ENCODE results near the gene SIPA1L3.
A peak's percentile ranks its signal among the peaks of the same experiment; 100 is the strongest.
"Not testable (repeated sequence)": the region's sequence is repeated elsewhere in the genome, so short reads cannot be mapped to it uniquely, and the experiment has no call there.

Gene SIPA1L3

GRCh38 chr19:38221919-38222830 lies 315.2 kb downstream of the SIPA1L3 start:
- no peaks in the 10 kb centered on the region for H3K36me3 ChIP-seq (ENCODE audit: control insufficient read depth, insufficient read depth, low read length)
- H3K4me1 ChIP-seq (ENCODE audit: control insufficient read depth, insufficient read depth, low read length) = peaks cover 6% of the 10 kb centered on the region
- DNase-seq (ENCODE audit: low read depth, low spot score) = no peak
- no peaks in the 10 kb centered on the region for H3K27me3 ChIP-seq (ENCODE audit: control insufficient read depth, insufficient read depth, low read length)
- WGBS (ENCODE audit: insufficient coverage, insufficient read length) = no CpG with 5 or more reads among the region's 64 CpGs
- no peaks in the 10 kb centered on the region for H3K9me3 ChIP-seq (ENCODE audit: control insufficient read depth, insufficient read depth, low read length)
- no peak overlapping the region for H3K4me3 ChIP-seq (ENCODE audit: low read length)
- H3K27ac ChIP-seq (ENCODE audit: low read length) = no peak overlapping the region

- DNase-seq (ENCODE audit: low read depth, low spot score) = no peak
- Histone ChIP-seq H3K27me3 (ENCODE audit: control insufficient read depth, insufficient read depth, low read length) (no peaks in the 10 kb centered on the region), H3K27ac (ENCODE audit: low read length) (no peak overlapping the region), H3K4me1 (ENCODE audit: control insufficient read depth, insufficient read depth, low read length) (peaks cover 6% of the 10 kb centered on the region), H3K9me3 (ENCODE audit: control insufficient read depth, insufficient read depth, low read length) (no peaks in the 10 kb centered on the region), H3K4me3 (ENCODE audit: low read length) (no peak overlapping the region), H3K36me3 (ENCODE audit: control insufficient read depth, insufficient read depth, low read length) (no peaks in the 10 kb centered on the region)
- WGBS (ENCODE audit: insufficient coverage, insufficient read length) = no CpG with 5 or more reads among the region's 3 CpGs
Observed at GRCh38 chr19:38223119-38223523, 316.1 kb downstream of the SIPA1L3 start.

- Histone ChIP-seq H3K27ac (ENCODE audit: low read length) (no peak overlapping the region), H3K4me1 (ENCODE audit: control insufficient read depth, insufficient read depth, low read length) (peaks cover 6% of the 10 kb centered on the region), H3K4me3 (ENCODE audit: low read length) (peak overlapping the region; percentile 56; the same call in 1 of the 2 replicates), H3K36me3 (ENCODE audit: control insufficient read depth, insufficient read depth, low read length) (no peaks in the 10 kb centered on the region), H3K27me3 (ENCODE audit: control insufficient read depth, insufficient read depth, low read length) (no peaks in the 10 kb centered on the region), H3K9me3 (ENCODE audit: control insufficient read depth, insufficient read depth, low read length) (no peaks in the 10 kb centered on the region)
- no peak for DNase-seq (ENCODE audit: low read depth, low spot score)
- no CpG with 5 or more reads among the region's 13 CpGs for WGBS (ENCODE audit: insufficient coverage, insufficient read length)
Observed at GRCh38 chr19:38223617-38224013, 316.6 kb downstream of the SIPA1L3 start.

- peaks cover 6% of the 10 kb centered on the region for H3K4me1 ChIP-seq (ENCODE audit: control insufficient read depth, insufficient read depth, low read length)
- peak within 1 kb of the TSS; percentile 56; the same call in 1 of the 2 replicates for H3K4me3 ChIP-seq (ENCODE audit: low read length)
- no peak for DNase-seq (ENCODE audit: low read depth, low spot score)
- H3K27me3 ChIP-seq (ENCODE audit: control insufficient read depth, insufficient read depth, low read length) = no peaks in the 10 kb centered on the region
- no peak within 1 kb of the TSS for H3K27ac ChIP-seq (ENCODE audit: low read length)
- H3K36me3 ChIP-seq (ENCODE audit: control insufficient read depth, insufficient read depth, low read length) = no peaks in the 10 kb centered on the region
- WGBS (ENCODE audit: insufficient coverage, insufficient read length) = no CpG with 5 or more reads among the region's 61 CpGs
- H3K9me3 ChIP-seq (ENCODE audit: control insufficient read depth, insufficient read depth, low read length) = no peaks in the 10 kb centered on the region
Observed at GRCh38 chr19:38224014-38224862, 317.2 kb downstream of the SIPA1L3 start, which contains the start of gene DPF1. Gene DPF1, minus strand, starts transcription at chr19:38224222. Its CDS starts 80 bp downstream, at chr19:38224142.

- no CpG with 5 or more reads among the region's 6 CpGs for WGBS (ENCODE audit: insufficient coverage, insufficient read length)
- not testable (repeated sequence) for H3K4me3 ChIP-seq (ENCODE audit: low read length); H3K27me3 ChIP-seq (ENCODE audit: control insufficient read depth, insufficient read depth, low read length); H3K4me1 ChIP-seq (ENCODE audit: control insufficient read depth, insufficient read depth, low read length); H3K9me3 ChIP-seq (ENCODE audit: control insufficient read depth, insufficient read depth, low read length); DNase-seq (ENCODE audit: low read depth, low spot score); H3K27ac ChIP-seq (ENCODE audit: low read length); H3K36me3 ChIP-seq (ENCODE audit: control insufficient read depth, insufficient read depth, low read length)
Observed at GRCh38 chr19:38224863-38225218, 317.8 kb downstream of the SIPA1L3 start.

- no peaks in the 10 kb centered on the region for H3K27me3 ChIP-seq (ENCODE audit: control insufficient read depth, insufficient read depth, low read length)
- no peak overlapping the region for H3K27ac ChIP-seq (ENCODE audit: low read length)
- no peaks in the 10 kb centered on the region for H3K9me3 ChIP-seq (ENCODE audit: control insufficient read depth, insufficient read depth, low read length)
- peaks cover 6% of the 10 kb centered on the region for H3K4me1 ChIP-seq (ENCODE audit: control insufficient read depth, insufficient read depth, low read length)
- no peak for DNase-seq (ENCODE audit: low read depth, low spot score)
- H3K4me3 ChIP-seq (ENCODE audit: low read length) = no peak overlapping the region; the same call in 1 of the 2 replicates
- no peaks in the 10 kb centered on the region for H3K36me3 ChIP-seq (ENCODE audit: control insufficient read depth, insufficient read depth, low read length)
- no CpG with 5 or more reads among the region's 11 CpGs for WGBS (ENCODE audit: insufficient coverage, insufficient read length)
Observed at GRCh38 chr19:38227287-38228004, 320.4 kb downstream of the SIPA1L3 start.

- peaks cover 6% of the 10 kb centered on the region for H3K4me1 ChIP-seq (ENCODE audit: control insufficient read depth, insufficient read depth, low read length)
- no CpG with 5 or more reads among the region's 16 CpGs for WGBS (ENCODE audit: insufficient coverage, insufficient read length)
- H3K4me3 ChIP-seq (ENCODE audit: low read length) = peak overlapping the region; percentile 4; the same call in 1 of the 2 replicates
- H3K27me3 ChIP-seq (ENCODE audit: control insufficient read depth, insufficient read depth, low read length) = no peaks in the 10 kb centered on the region
- no peaks in the 10 kb centered on the region for H3K36me3 ChIP-seq (ENCODE audit: control insufficient read depth, insufficient read depth, low read length)
- H3K27ac ChIP-seq (ENCODE audit: low read length) = no peak overlapping the region
- DNase-seq (ENCODE audit: low read depth, low spot score) = no peak
- H3K9me3 ChIP-seq (ENCODE audit: control insufficient read depth, insufficient read depth, low read length) = no peaks in the 10 kb centered on the region
Observed at GRCh38 chr19:38228005-38228377, 321.0 kb downstream of the SIPA1L3 start.

GRCh38 chr19:38228491-38229439 lies 321.8 kb downstream of the SIPA1L3 start:
- Histone ChIP-seq H3K4me1 (ENCODE audit: control insufficient read depth, insufficient read depth, low read length) (peaks cover 6% of the 10 kb centered on the region), H3K4me3 (ENCODE audit: low read length) (peak overlapping the region; percentile 51; the same call in 1 of the 2 replicates), H3K27me3 (ENCODE audit: control insufficient read depth, insufficient read depth, low read length) (no peaks in the 10 kb centered on the region), H3K36me3 (ENCODE audit: control insufficient read depth, insufficient read depth, low read length) (no peaks in the 10 kb centered on the region), H3K27ac (ENCODE audit: low read length) (no peak overlapping the region), H3K9me3 (ENCODE audit: control insufficient read depth, insufficient read depth, low read length) (no peaks in the 10 kb centered on the region)
- no CpG with 5 or more reads among the region's 80 CpGs for WGBS (ENCODE audit: insufficient coverage, insufficient read length)
- no peak for DNase-seq (ENCODE audit: low read depth, low spot score)

GRCh38 chr19:38229585-38230073 lies 322.6 kb downstream of the SIPA1L3 start:
- no CpG with 5 or more reads among the region's 54 CpGs for WGBS (ENCODE audit: insufficient coverage, insufficient read length)
- Histone ChIP-seq H3K4me3 (ENCODE audit: low read length) (peak overlapping the region; percentile 51; the same call in 1 of the 2 replicates), H3K27me3 (ENCODE audit: control insufficient read depth, insufficient read depth, low read length) (no peaks in the 10 kb centered on the region), H3K27ac (ENCODE audit: low read length) (no peak overlapping the region), H3K4me1 (ENCODE audit: control insufficient read depth, insufficient read depth, low read length) (peaks cover 5% of the 10 kb centered on the region), H3K36me3 (ENCODE audit: control insufficient read depth, insufficient read depth, low read length) (no peaks in the 10 kb centered on the region), H3K9me3 (ENCODE audit: control insufficient read depth, insufficient read depth, low read length) (no peaks in the 10 kb centered on the region)
- DNase-seq (ENCODE audit: low read depth, low spot score) = no peak

Data from iPS DF 6.9 (cell line).